ENCODE data around the gene DNAH1.

The DNAH1 gene

GRCh38 chr3:52392216-52392930, 76.3 kb downstream of the DNAH1 start:
- DNase-seq (ENCODE audit: insufficient read length, low spot score) (no peak), FAIRE-seq (no peak)

GRCh38 chr3:52393131-52393807, 77.2 kb downstream of the DNAH1 start:
- TF ChIP-seq POU2F2 (IDR thresholded peaks at IDR 0.05; ENCODE audit: low read depth, low read length), result no peak
- no peak for TF ChIP-seq SPI1 (IDR thresholded peaks at IDR 0.05; ENCODE audit: low read depth, low read length)
- no peak for TF ChIP-seq POLR2AphosphoS5 (IDR thresholded peaks at IDR 0.05; ENCODE audit: low read depth, low read length)
- TF ChIP-seq TAF1 (IDR thresholded peaks at IDR 0.05; ENCODE audit: low read depth, low read length), result no peak
- TF ChIP-seq PAX5 (IDR thresholded peaks at IDR 0.05; ENCODE audit: insufficient read depth, low read length, severe bottlenecking), result no peak
- no peak for TF ChIP-seq POLR2A (IDR thresholded peaks at IDR 0.05; ENCODE audit: low read depth, low read length)
- DNase-seq (ENCODE audit: insufficient read length, low spot score) (no peak), FAIRE-seq (no peak)

More at GRCh38 chr3:52392216-52392930, 76.3 kb downstream of the DNAH1 start:
- TF ChIP-seq SPI1 (IDR thresholded peaks at IDR 0.05; ENCODE audit: low read depth, low read length) (no peak), POU2F2 (IDR thresholded peaks at IDR 0.05; ENCODE audit: low read depth, low read length) (no peak), POLR2AphosphoS5 (IDR thresholded peaks at IDR 0.05; ENCODE audit: low read depth, low read length) (no peak), PAX5 (IDR thresholded peaks at IDR 0.05; ENCODE audit: insufficient read depth, low read length, severe bottlenecking) (no peak), POLR2A (IDR thresholded peaks at IDR 0.05; ENCODE audit: low read depth, low read length) (no peak), TAF1 (IDR thresholded peaks at IDR 0.05; ENCODE audit: low read depth, low read length) (no peak)

- TF ChIP-seq TAF1 (IDR thresholded peaks at IDR 0.05; ENCODE audit: low read depth, low read length) (no peak), SPI1 (IDR thresholded peaks at IDR 0.05; ENCODE audit: low read depth, low read length) (no peak), POLR2AphosphoS5 (IDR thresholded peaks at IDR 0.05; ENCODE audit: low read depth, low read length) (no peak), PAX5 (IDR thresholded peaks at IDR 0.05; ENCODE audit: insufficient read depth, low read length, severe bottlenecking) (no peak), POLR2A (IDR thresholded peaks at IDR 0.05; ENCODE audit: low read depth, low read length) (no peak), POU2F2 (IDR thresholded peaks at IDR 0.05; ENCODE audit: low read depth, low read length) (no peak)
- FAIRE-seq (no peak), DNase-seq (ENCODE audit: insufficient read length, low spot score) (no peak)
Measured at GRCh38 chr3:52393959-52394670, 78.0 kb downstream of the DNAH1 start.

- TF ChIP-seq POLR2AphosphoS5 (IDR thresholded peaks at IDR 0.05; ENCODE audit: low read depth, low read length) (no peak), PAX5 (IDR thresholded peaks at IDR 0.05; ENCODE audit: insufficient read depth, low read length, severe bottlenecking) (no peak)
Measured at GRCh38 chr3:52394751-52395502, 78.8 kb downstream of the DNAH1 start.

GRCh38 chr3:52395503-52395865, 79.4 kb downstream of the DNAH1 start:
- no peak for TF ChIP-seq POLR2A (IDR thresholded peaks at IDR 0.05; ENCODE audit: low read depth, low read length)
- TF ChIP-seq TAF1 (IDR thresholded peaks at IDR 0.05; ENCODE audit: low read depth, low read length), result no peak
- no peak for FAIRE-seq
- no peak for DNase-seq (ENCODE audit: insufficient read length, low spot score)

More at GRCh38 chr3:52394751-52395502, 78.8 kb downstream of the DNAH1 start:
- DNase-seq (ENCODE audit: insufficient read length, low spot score), result no peak
- FAIRE-seq, result no peak

- FAIRE-seq (no peak), DNase-seq (ENCODE audit: insufficient read length, low spot score) (no peak)
- no peak for TF ChIP-seq POLR2A (IDR thresholded peaks at IDR 0.05; ENCODE audit: low read depth, low read length)
- TF ChIP-seq POLR2AphosphoS5 (IDR thresholded peaks at IDR 0.05; ENCODE audit: low read depth, low read length), result no peak
- TF ChIP-seq PAX5 (IDR thresholded peaks at IDR 0.05; ENCODE audit: insufficient read depth, low read length, severe bottlenecking), result no peak
- TF ChIP-seq TAF1 (IDR thresholded peaks at IDR 0.05; ENCODE audit: low read depth, low read length), result no peak
- TF ChIP-seq SPI1 (IDR thresholded peaks at IDR 0.05; ENCODE audit: low read depth, low read length), result no peak
- no peak for TF ChIP-seq POU2F2 (IDR thresholded peaks at IDR 0.05; ENCODE audit: low read depth, low read length)
Measured at GRCh38 chr3:52396011-52396906, 80.1 kb downstream of the DNAH1 start.

GRCh38 chr3:52396907-52397591, 80.9 kb downstream of the DNAH1 start:
- TF ChIP-seq POLR2AphosphoS5 (IDR thresholded peaks at IDR 0.05; ENCODE audit: low read depth, low read length) (no peak), PAX5 (IDR thresholded peaks at IDR 0.05; ENCODE audit: insufficient read depth, low read length, severe bottlenecking) (no peak), POU2F2 (IDR thresholded peaks at IDR 0.05; ENCODE audit: low read depth, low read length) (no peak), TAF1 (IDR thresholded peaks at IDR 0.05; ENCODE audit: low read depth, low read length) (no peak), POLR2A (IDR thresholded peaks at IDR 0.05; ENCODE audit: low read depth, low read length) (no peak), SPI1 (IDR thresholded peaks at IDR 0.05; ENCODE audit: low read depth, low read length) (no peak)
- no peak for DNase-seq (ENCODE audit: insufficient read length, low spot score)
- FAIRE-seq, result no peak
